ENCODE measurements around the gene CENPF. TPM values are rescaled to one million over a fixed set of nuclear protein-coding genes. Genes with fewer than 3 reads are reported as not detected.

CENPF gene
- total RNA-seq, 1 donor from 2014 or later: 0.53 TPM

DNA sequence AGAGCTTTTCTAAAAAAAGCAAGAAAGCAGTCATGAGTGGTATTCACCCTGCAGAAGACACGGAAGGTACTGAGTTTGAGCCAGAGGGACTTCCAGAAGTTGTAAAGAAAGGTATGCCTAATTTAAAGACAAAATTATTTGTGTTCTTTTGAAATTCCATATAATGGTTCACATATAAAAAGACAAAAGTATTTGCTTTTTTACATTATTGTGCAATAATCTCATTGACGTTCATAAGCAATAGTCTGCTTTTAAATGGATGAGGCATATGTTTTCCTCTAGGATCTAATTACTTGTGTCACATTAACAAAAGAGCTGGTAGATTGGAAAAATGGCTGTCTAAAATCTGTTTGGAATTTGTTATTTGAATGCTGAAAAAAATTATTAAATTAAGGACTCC lies 54.3 kb downstream of the CENPF start:
- FAIRE-seq (no peak), DNase-seq (ENCODE audit: low read depth) (no peak)
- Histone ChIP-seq H3K4me3 (ENCODE audit: low read depth, low read length) (no peak overlapping the region), H3K36me3 (ENCODE audit: control insufficient read depth, insufficient read depth, low read length) (no peaks in the 10 kb centered on the region), H3K27me3 (ENCODE audit: control insufficient read depth, insufficient read depth, low read length) (no peaks in the 10 kb centered on the region)
- TF ChIP-seq, protein P1, sequence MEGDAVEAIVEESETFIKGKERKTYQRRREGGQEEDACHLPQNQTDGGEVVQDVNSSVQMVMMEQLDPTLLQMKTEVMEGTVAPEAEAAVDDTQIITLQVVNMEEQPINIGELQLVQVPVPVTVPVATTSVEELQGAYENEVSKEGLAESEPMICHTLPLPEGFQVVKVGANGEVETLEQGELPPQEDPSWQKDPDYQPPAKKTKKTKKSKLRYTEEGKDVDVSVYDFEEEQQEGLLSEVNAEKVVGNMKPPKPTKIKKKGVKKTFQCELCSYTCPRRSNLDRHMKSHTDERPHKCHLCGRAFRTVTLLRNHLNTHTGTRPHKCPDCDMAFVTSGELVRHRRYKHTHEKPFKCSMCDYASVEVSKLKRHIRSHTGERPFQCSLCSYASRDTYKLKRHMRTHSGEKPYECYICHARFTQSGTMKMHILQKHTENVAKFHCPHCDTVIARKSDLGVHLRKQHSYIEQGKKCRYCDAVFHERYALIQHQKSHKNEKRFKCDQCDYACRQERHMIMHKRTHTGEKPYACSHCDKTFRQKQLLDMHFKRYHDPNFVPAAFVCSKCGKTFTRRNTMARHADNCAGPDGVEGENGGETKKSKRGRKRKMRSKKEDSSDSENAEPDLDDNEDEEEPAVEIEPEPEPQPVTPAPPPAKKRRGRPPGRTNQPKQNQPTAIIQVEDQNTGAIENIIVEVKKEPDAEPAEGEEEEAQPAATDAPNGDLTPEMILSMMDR (IDR thresholded peaks at IDR 0.05; ENCODE audit: insufficient read depth, low read length, severe bottlenecking): no peak

DNA sequence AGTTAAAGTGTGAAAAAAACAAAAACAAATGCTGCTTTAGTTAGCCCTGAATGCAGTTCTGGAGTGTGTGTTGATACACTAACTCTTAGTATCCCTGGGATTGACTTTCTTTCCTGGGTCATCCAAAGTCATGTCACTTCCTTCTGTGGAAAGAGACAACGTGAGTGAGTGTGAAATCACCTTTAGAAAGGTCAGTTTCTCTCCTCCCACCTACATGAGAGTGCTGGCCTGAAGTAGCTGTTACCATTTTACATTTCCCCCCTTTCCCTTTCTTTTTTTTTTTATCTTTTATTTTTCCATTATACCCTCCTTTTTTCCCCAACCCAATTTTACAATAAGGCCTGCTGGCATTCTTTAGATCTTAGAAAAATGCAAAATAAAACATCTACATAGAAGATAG lies 55.2 kb downstream of the CENPF start:
- FAIRE-seq: no peak
- H3K36me3 ChIP-seq (ENCODE audit: control insufficient read depth, insufficient read depth, low read length): no peaks in the 10 kb centered on the region

DNA sequence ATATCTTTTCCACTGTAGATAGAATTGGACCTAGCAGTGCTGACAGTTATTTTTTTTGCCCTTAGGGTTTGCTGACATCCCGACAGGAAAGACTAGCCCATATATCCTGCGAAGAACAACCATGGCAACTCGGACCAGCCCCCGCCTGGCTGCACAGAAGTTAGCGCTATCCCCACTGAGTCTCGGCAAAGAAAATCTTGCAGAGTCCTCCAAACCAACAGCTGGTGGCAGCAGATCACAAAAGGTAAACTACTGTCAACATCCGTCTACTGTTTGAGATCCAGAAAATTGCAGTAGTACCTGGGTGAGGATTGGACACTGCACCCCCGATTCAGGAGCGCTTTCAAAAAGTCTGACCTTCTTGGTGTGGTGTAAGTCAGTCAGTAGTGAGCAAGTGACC lies 55.8 kb downstream of the CENPF start:
- Histone ChIP-seq H3K27me3 (ENCODE audit: control insufficient read depth, insufficient read depth, low read length) (no peaks in the 10 kb centered on the region), H3K36me3 (ENCODE audit: control insufficient read depth, insufficient read depth, low read length) (no peaks in the 10 kb centered on the region), H3K4me3 (ENCODE audit: low read depth, low read length) (no peak overlapping the region)
- TF ChIP-seq, protein P1 (IDR thresholded peaks at IDR 0.05; ENCODE audit: insufficient read depth, low read length, severe bottlenecking): peak; percentile 35
- FAIRE-seq (no peak), DNase-seq (ENCODE audit: low read depth) (peak; percentile 33)

More for the DNA sequence above, 55.2 kb downstream of the CENPF start:
- Histone ChIP-seq H3K4me3 (ENCODE audit: low read depth, low read length) (no peak overlapping the region), H3K27me3 (ENCODE audit: control insufficient read depth, insufficient read depth, low read length) (no peaks in the 10 kb centered on the region)
- TF ChIP-seq, protein P1 (IDR thresholded peaks at IDR 0.05; ENCODE audit: insufficient read depth, low read length, severe bottlenecking): no peak
- no peak for DNase-seq (ENCODE audit: low read depth)

- no peaks in the 10 kb centered on the region for H3K36me3 ChIP-seq (ENCODE audit: control insufficient read depth, insufficient read depth, low read length)
- H3K4me3 ChIP-seq (ENCODE audit: low read depth, low read length): no peak overlapping the region
- FAIRE-seq (no peak), DNase-seq (ENCODE audit: low read depth) (no peak)
- H3K27me3 ChIP-seq (ENCODE audit: control insufficient read depth, insufficient read depth, low read length): no peaks in the 10 kb centered on the region
- TF ChIP-seq, protein P1 (IDR thresholded peaks at IDR 0.05; ENCODE audit: insufficient read depth, low read length, severe bottlenecking): no peak
Observed at GRCh38 chr1:214660190-214660589, 57.2 kb downstream of the CENPF start.

GRCh38 chr1:214660900-214661299 lies 57.9 kb downstream of the CENPF start:
- Histone ChIP-seq H3K4me3 (ENCODE audit: low read depth, low read length) (no peak overlapping the region), H3K36me3 (ENCODE audit: control insufficient read depth, insufficient read depth, low read length) (no peaks in the 10 kb centered on the region), H3K27me3 (ENCODE audit: control insufficient read depth, insufficient read depth, low read length) (no peaks in the 10 kb centered on the region)
- TF ChIP-seq, protein P1 (IDR thresholded peaks at IDR 0.05; ENCODE audit: insufficient read depth, low read length, severe bottlenecking): peak; percentile 41
- peak; percentile 17 for DNase-seq (ENCODE audit: low read depth)
- no peak for FAIRE-seq

DNA sequence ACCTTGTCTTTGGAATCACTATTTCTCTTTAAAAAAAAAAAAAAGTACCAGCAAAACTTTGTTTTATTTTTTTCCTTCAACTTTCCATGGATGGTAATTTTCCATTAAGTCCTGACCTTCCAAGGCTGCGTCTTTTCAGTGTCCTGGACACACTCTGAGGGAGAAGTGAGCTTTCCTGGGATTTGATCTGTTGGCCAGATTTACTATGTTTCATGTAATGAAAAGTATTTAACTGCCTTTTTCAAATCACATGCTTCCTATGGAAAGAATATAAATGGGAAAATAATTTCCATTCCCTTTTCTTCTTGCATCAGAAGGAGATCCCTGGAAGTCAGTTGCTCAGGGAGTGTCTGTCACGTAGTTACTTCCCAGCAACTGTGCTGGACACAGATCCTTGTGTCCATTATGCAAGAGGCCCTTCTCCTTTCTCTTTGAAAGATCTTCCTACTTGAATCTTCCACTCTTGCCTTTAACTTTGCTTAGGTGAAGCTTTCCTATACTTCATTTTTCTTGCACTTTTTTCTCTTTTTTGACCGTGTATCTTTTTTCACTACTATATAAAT lies 59.3 kb downstream of the CENPF start:
- DNase-seq (ENCODE audit: low read depth) (no peak), FAIRE-seq (no peak)
- TF ChIP-seq, protein P1 (IDR thresholded peaks at IDR 0.05; ENCODE audit: insufficient read depth, low read length, severe bottlenecking): no peak
- Histone ChIP-seq H3K36me3 (ENCODE audit: control insufficient read depth, insufficient read depth, low read length) (no peaks in the 10 kb centered on the region), H3K27me3 (ENCODE audit: control insufficient read depth, insufficient read depth, low read length) (no peaks in the 10 kb centered on the region), H3K4me3 (ENCODE audit: low read depth, low read length) (no peak overlapping the region)
